Esophagus muscularis mucosa (tissue), 4 donors: Measurements from ENCODE around the gene RBMS1. TPM values are rescaled to one million over a fixed set of nuclear protein-coding genes. Genes with fewer than 3 reads are reported as not detected.

ENCODE experiments used
- DNase-seq: peaks from one replicate; pipeline ENCODE4 v3.0.0-alpha.2; 2017; ENCODE audit errors: extremely low spot score
- H3K27ac ChIP-seq, 4 donors: fragments of 200-600 bp; sonication (generic); replicated peaks in 1 of 4; 1 replicate in 3 of 4; 2 replicates in 1 of 4; pipeline ENCODE4 v1.5.1; 2016 to 2019; ENCODE audit warnings: mild to moderate bottlenecking in 1 of 4
- H3K27me3 ChIP-seq, 4 donors: fragments of 200-600 bp; sonication (generic); one replicate each; pipeline versions ENCODE4 v1.5.1 to v1.6.0; 2016 to 2019
- H3K36me3 ChIP-seq, 4 donors: fragments of 200-600 bp; sonication (generic); one replicate each; pipeline ENCODE4 v1.5.1; 2016 to 2019
- H3K4me1 ChIP-seq, 4 donors: fragments of 200-600 bp; sonication (generic); one replicate each; pipeline ENCODE4 v1.5.1; 2016 to 2019
- H3K4me3 ChIP-seq, 4 donors: fragments of 200-600 bp; sonication (generic); 1 replicate in 2 of 4; 2 replicates in 2 of 4; pipeline ENCODE4 v1.5.1; 2016 to 2019; ENCODE audit warnings: mild to moderate bottlenecking in 4 of 4, moderate library complexity in 1 of 4
- H3K9me3 ChIP-seq, 4 donors: fragments of 200-600 bp; sonication (generic); 1 replicate in 3 of 4; 2 replicates in 1 of 4; pipeline ENCODE4 v1.5.1; 2016 to 2019
- EP300 ChIP-seq: sonication (generic); formaldehyde crosslinking; IDR thresholded peaks from one replicate; pipeline ENCODE4 v1.6.1; 2017; ENCODE audit warnings: antibody characterized with exemption
- POLR2A ChIP-seq: fragments of 450-650 bp; IDR thresholded peaks from one replicate; pipeline ENCODE4 v1.6.1; 2017; ENCODE audit warnings: antibody characterized with exemption, moderate library complexity, mild to moderate bottlenecking, low read depth
- POLR2AphosphoS5 ChIP-seq, 2 donors: sonication (generic); formaldehyde crosslinking; IDR thresholded peaks; one replicate each; pipeline ENCODE4 v1.6.1; 2017; ENCODE audit warnings: antibody characterized with exemption in 2 of 2
- WGBS: methylation state at CpG from one replicate; pipeline ENCODE4 v1.1.5; 2018; 5-methylcytosine and 5-hydroxymethylcytosine counted together
- intact Hi-C: fragments of 100-400 bp; cut with DNase I; formaldehyde crosslinking; loops from one replicate; pipeline ENCODE4 v1.15.1; 2023
- total RNA-seq, 4 donors: library from RNA; depleted of rRNA; stranded (reverse); fragments of >200 nt; gene quantifications; one replicate each; pipeline versions ENCODE4 v1.1.0 to v1.2.1, GENCODE V29; 2016
- TF ChIP-seq, protein P1 (sequence below), 3 experiments: fragments of 200-600 bp in 2 of 3; fragments of 450-650 bp in 1 of 3; sonication (generic) in 2 of 3; IDR thresholded peaks; one replicate each; pipeline ENCODE4 v1.5.1; 2017 to 2019; ENCODE audit warnings: antibody characterized with exemption in 3 of 3, mild to moderate bottlenecking in 2 of 3, moderate library complexity in 1 of 3

RBMS1 gene
- total RNA-seq, 4 donors from 2014 or later = 86.8 to 116 (median 93.1) TPM

DNA sequence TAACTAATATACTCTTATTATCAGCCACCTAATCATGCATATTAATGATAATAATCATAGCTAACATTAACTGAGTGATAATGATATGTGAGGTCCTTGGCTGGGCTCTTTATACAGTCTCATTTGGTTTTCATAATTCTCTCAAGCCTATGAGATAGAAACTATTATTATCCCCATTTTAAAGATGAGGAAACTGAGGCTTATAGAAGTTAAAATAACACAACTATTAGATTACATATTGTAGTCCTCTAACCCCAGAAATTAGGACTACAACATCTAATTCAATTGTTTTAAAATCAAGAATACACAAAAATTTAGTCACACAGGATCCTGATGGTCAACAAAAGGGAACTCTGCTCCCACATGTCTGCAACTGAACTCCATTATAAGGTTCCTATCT, 209.9 kb downstream of the RBMS1 start:
- H3K4me3 ChIP-seq = no peak overlapping the region
- H3K4me1 ChIP-seq = peaks cover 26 to 35% (median 30%) of the 10 kb centered on the region in 4 donors
- DNase-seq = no peak
- peaks cover 30 to 74% (median 50%) of the 10 kb centered on the region in 4 donors for H3K36me3 ChIP-seq
- H3K27ac ChIP-seq = no peak overlapping the region
- intact Hi-C loops = no loop called here
- H3K27me3 ChIP-seq = no peaks in the 10 kb centered on the region
- TF ChIP-seq, protein P1, sequence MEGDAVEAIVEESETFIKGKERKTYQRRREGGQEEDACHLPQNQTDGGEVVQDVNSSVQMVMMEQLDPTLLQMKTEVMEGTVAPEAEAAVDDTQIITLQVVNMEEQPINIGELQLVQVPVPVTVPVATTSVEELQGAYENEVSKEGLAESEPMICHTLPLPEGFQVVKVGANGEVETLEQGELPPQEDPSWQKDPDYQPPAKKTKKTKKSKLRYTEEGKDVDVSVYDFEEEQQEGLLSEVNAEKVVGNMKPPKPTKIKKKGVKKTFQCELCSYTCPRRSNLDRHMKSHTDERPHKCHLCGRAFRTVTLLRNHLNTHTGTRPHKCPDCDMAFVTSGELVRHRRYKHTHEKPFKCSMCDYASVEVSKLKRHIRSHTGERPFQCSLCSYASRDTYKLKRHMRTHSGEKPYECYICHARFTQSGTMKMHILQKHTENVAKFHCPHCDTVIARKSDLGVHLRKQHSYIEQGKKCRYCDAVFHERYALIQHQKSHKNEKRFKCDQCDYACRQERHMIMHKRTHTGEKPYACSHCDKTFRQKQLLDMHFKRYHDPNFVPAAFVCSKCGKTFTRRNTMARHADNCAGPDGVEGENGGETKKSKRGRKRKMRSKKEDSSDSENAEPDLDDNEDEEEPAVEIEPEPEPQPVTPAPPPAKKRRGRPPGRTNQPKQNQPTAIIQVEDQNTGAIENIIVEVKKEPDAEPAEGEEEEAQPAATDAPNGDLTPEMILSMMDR (IDR thresholded peaks at IDR 0.05) = no peak
- TF ChIP-seq POLR2AphosphoS5 (IDR thresholded peaks at IDR 0.05) = no peak
- TF ChIP-seq EP300 = no peak
- TF ChIP-seq POLR2A = no peak
- no peaks in the 10 kb centered on the region for H3K9me3 ChIP-seq

DNA sequence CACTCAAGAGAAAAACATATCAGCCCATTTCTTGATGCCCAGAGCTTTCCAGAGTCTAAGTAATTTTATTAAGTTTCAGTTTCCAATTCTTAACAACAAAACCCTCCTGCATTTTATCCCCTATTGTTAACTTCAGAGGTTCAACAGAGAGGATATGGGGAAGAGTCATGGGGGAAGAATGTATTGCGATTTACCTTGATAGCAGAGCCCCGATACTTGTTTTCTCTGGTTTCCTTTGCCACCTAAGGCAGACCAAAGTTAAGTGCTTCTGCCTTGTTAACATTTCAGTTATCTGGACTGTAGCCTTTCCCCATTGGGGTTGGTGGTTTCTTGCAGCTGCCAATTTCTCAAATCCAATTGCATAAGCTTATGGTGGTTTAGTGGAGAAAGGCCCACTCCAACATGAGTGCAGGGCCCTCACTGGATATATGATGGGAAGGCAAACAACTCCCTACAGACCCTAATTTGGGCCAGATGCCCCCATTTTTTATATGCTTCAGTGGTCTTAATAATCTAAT, 211.5 kb downstream of the RBMS1 start:
- H3K9me3 ChIP-seq = no peaks in the 10 kb centered on the region
- intact Hi-C loops = no loop called here
- no peak for DNase-seq
- H3K36me3 ChIP-seq = peaks cover 43 to 82% (median 64%) of the 10 kb centered on the region in 4 donors
- H3K27ac ChIP-seq = no peak overlapping the region
- no peaks in the 10 kb centered on the region for H3K27me3 ChIP-seq
- no peak for TF ChIP-seq POLR2A
- TF ChIP-seq, protein P1 (IDR thresholded peaks at IDR 0.05) = no peak
- no peak for TF ChIP-seq EP300
- no peak for TF ChIP-seq POLR2AphosphoS5 (IDR thresholded peaks at IDR 0.05)
- WGBS = 83% methylated on average over 2 of the region's 2 CpGs
- peaks cover 20 to 26% (median 24%) of the 10 kb centered on the region in 4 donors for H3K4me1 ChIP-seq
- no peak overlapping the region for H3K4me3 ChIP-seq

DNA sequence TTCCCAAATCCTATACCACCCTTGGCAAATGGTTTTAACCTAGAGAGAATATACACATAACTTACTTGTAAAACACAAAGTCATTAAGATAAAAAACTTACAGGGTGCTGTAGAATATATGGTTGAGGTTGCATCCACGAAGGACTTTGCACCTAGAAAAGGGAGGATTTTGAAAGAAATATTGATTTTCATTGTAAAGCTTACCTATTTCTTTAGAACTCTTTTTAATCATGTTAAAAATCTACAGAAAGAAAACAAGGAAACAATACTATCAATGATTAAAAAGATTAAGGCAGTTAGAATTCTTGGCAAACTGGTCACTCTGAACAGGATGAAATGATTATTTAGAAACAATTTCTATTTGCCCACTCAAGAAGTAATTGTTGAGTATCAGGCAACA, 212.4 kb downstream of the RBMS1 start:
- H3K4me1 ChIP-seq = peaks cover 20 to 24% (median 23%) of the 10 kb centered on the region in 4 donors
- no peak overlapping the region for H3K4me3 ChIP-seq
- H3K27me3 ChIP-seq = no peaks in the 10 kb centered on the region
- H3K36me3 ChIP-seq = peaks cover 39 to 82% (median 65%) of the 10 kb centered on the region in 4 donors
- H3K9me3 ChIP-seq = no peaks in the 10 kb centered on the region
- TF ChIP-seq, protein P1 (IDR thresholded peaks at IDR 0.05) = no peak
- no peak for TF ChIP-seq EP300
- TF ChIP-seq POLR2A = no peak
- TF ChIP-seq POLR2AphosphoS5 (IDR thresholded peaks at IDR 0.05) = no peak
- WGBS = 90% methylated on average over 1 of the region's 1 CpG
- no peak for DNase-seq
- no peak overlapping the region for H3K27ac ChIP-seq
- intact Hi-C loops = no loop called here

DNA sequence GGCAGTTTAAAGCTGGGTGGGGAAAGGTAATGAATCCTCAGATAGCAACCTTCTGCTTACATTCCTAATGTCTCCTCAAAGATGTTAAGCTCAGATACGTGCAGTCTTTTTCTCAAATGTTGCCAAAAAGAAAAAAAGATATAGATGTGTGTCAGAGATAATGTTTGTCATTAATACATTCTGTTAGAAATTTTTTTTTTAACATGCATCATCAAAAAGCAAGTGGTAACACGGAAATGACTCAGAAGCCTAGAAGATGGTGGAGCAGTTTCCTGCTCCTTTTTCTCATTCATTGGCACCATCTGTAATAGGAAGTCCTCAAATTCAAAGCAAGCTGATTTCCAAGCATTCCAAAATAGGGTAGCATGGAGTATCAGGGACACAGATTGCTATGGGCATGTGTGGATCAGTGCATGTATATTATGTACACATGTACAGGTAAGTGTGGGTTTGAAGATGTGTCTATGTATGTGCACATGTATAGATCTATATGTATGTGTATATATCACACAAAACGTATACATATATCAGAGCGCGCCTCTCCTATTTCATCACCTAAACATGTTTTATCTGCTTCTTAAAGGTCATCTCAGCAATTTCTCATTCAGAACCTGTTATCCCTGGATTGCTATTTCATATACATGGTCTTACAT, 213.7 kb downstream of the RBMS1 start:
- Histone ChIP-seq H3K27me3 (no peaks in the 10 kb centered on the region), H3K4me3 (no peak overlapping the region), H3K36me3 (peaks cover 32 to 82% (median 64%) of the 10 kb centered on the region in 4 donors), H3K4me1 (peaks cover 20 to 24% (median 23%) of the 10 kb centered on the region in 4 donors), H3K27ac (peak overlapping the region in 2 of 4 donors; percentile 34 to 47), H3K9me3 (no peaks in the 10 kb centered on the region)
- DNase-seq = no peak
- TF ChIP-seq POLR2A (no peak), POLR2AphosphoS5 (IDR thresholded peaks at IDR 0.05) (no peak), EP300 (no peak)
- TF ChIP-seq, protein P1 (IDR thresholded peaks at IDR 0.05) = no peak
- intact Hi-C loops = no loop called here
- 65% methylated on average over 5 of the region's 5 CpGs for WGBS
